ENCODE results near the gene BBLN. TPM values are rescaled to one million over a fixed set of nuclear protein-coding genes. Genes with fewer than 3 reads are reported as not detected.

Gene BBLN
- polyA plus RNA-seq, 6 donors from 2014 or later, result 74.7 to 98.3 (median 93.5) TPM

DNA sequence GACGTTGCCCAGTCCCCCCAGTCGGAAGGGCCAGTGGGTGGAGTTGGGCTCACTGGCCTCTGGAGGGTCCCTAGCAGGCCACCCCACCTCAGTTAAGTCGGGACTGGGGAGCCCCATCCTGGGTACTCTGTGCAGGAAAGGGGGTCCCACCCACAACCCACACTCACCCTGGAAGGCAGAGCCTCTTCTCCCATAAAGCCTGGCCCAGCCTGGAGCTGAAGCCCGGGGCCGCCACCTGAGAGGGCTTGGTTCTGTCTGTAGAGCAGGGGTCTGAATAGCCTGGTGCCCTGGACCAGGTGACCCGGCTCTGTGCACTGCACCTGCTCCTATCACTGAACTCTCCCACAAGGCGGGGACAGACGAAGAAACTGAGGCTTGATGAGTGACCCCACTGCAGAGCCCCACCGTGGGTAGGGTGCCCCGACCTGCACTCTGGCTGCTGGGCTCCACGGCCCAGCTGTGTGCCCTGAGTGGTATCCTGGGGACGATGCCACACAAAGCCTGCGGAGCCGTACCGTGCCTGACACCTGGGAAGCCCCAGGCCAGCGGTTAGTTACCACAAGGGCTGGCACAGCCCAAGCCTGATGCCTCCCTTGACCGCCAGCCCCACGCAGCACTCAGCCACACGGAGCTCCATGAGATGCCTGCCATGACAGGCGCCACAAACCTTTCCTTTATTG lies 39.9 kb upstream of the BBLN start:
- Mint-ChIP-seq H3K27me3 (no peaks in the 10 kb centered on the region), H3K36me3 (no peaks in the 10 kb centered on the region), H3K4me3 (no peak overlapping the region), H3K27ac (peak overlapping the region in 1 of 6 donors; percentile 65), H3K9me3 (no peaks in the 10 kb centered on the region), H3K4me1 (peaks cover 20 to 40% (median 32%) of the 10 kb centered on the region in 3 donors)
- ATAC-seq (ENCODE audit: low read depth in 2 of 2) (no peak), DNase-seq (no peak)

DNA sequence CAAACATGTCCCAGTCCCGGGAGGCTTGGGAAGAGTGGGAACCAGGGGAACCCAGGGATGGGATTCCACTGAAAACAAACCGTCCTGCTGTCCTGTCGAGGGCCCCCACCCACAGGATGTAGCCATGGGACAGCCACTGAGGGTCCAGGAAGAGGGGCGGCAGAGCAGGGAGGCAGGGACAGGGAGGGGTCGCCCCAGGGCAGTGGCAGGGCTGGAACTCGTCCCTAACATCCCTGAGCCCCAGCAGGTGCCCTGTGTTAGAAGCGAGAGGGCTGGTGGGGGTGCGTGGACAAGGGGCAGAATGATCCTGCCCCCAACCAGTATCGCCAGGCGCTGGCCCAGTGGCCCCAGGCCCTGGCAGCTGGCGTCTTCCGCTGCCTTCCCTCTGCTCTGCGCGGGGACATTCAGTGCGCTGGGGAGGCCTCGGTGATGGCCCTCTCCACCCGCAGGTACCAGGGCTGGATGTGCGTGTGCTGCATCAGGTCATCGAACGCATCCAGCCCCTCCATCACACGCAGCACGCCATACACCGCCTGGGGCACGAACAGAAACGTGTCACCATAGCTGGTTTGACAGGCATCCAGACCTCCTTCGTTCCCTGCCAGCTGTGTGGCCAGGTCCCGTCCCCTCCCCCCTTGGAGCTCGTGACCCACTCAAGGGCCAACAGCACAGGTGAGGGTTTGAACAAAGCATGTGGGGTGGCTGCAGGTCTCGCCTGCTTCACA lies 39.2 kb upstream of the BBLN start:
- Mint-ChIP-seq H3K4me3 (no peak overlapping the region), H3K36me3 (no peaks in the 10 kb centered on the region), H3K27ac (peak overlapping the region in 1 of 6 donors; percentile 65), H3K27me3 (no peaks in the 10 kb centered on the region), H3K9me3 (no peaks in the 10 kb centered on the region), H3K4me1 (peaks cover 21 to 40% (median 32%) of the 10 kb centered on the region in 3 donors)
- no peak for ATAC-seq (ENCODE audit: low read depth in 2 of 2)
- no peak for DNase-seq

- Mint-ChIP-seq H3K4me3 (no peak overlapping the region), H3K27ac (no peak overlapping the region), H3K9me3 (no peaks in the 10 kb centered on the region), H3K27me3 (no peaks in the 10 kb centered on the region), H3K4me1 (peaks cover 25 to 40% (median 32%) of the 10 kb centered on the region in 3 donors), H3K36me3 (no peaks in the 10 kb centered on the region)
- DNase-seq (no peak), ATAC-seq (ENCODE audit: low read depth in 2 of 2) (no peak)
These were observed 38.6 kb upstream of the BBLN start for GRCh38 chr9:128121466-128121810.

GRCh38 chr9:128121924-128122808 lies 37.9 kb upstream of the BBLN start:
- Mint-ChIP-seq H3K4me3 (peak overlapping the region in 1 of 8 donors; percentile 15), H3K27ac (no peak overlapping the region), H3K9me3 (no peaks in the 10 kb centered on the region), H3K36me3 (no peaks in the 10 kb centered on the region), H3K27me3 (no peaks in the 10 kb centered on the region), H3K4me1 (peaks cover 25 to 35% (median 30%) of the 10 kb centered on the region in 3 donors)
- DNase-seq (no peak), ATAC-seq (ENCODE audit: low read depth in 2 of 2) (no peak)

GRCh38 chr9:128122809-128123175 lies 37.3 kb upstream of the BBLN start:
- H3K36me3 Mint-ChIP-seq, result no peaks in the 10 kb centered on the region
- no peak overlapping the region for H3K4me3 Mint-ChIP-seq
- H3K27ac Mint-ChIP-seq, result no peak overlapping the region

GRCh38 chr9:128123451-128124080 lies 36.5 kb upstream of the BBLN start:
- DNase-seq, result no peak
- H3K9me3 Mint-ChIP-seq, result no peaks in the 10 kb centered on the region
- H3K27me3 Mint-ChIP-seq, result no peaks in the 10 kb centered on the region
- peaks cover 17 to 23% (median 19%) of the 10 kb centered on the region in 3 donors for H3K4me1 Mint-ChIP-seq
- no peaks in the 10 kb centered on the region for H3K36me3 Mint-ChIP-seq
- peak overlapping the region in 1 of 8 donors; percentile 55 for H3K4me3 Mint-ChIP-seq
- H3K27ac Mint-ChIP-seq, result peak overlapping the region in 1 of 6 donors; percentile 55
- ATAC-seq (ENCODE audit: low read depth in 2 of 2), result no peak

More at GRCh38 chr9:128122809-128123175, 37.3 kb upstream of the BBLN start:
- peaks cover 21 to 28% (median 25%) of the 10 kb centered on the region in 3 donors for H3K4me1 Mint-ChIP-seq
- no peaks in the 10 kb centered on the region for H3K9me3 Mint-ChIP-seq
- no peak for ATAC-seq (ENCODE audit: low read depth in 2 of 2)
- H3K27me3 Mint-ChIP-seq, result no peaks in the 10 kb centered on the region
- DNase-seq, result no peak

GRCh38 chr9:128124451-128124850 lies 35.6 kb upstream of the BBLN start:
- Mint-ChIP-seq H3K4me1 (peaks cover 23 to 29% (median 25%) of the 10 kb centered on the region in 3 donors), H3K9me3 (no peaks in the 10 kb centered on the region), H3K27me3 (no peaks in the 10 kb centered on the region), H3K4me3 (peak overlapping the region in 3 of 8 donors; percentile 47 to 64 (median 60)), H3K36me3 (no peaks in the 10 kb centered on the region), H3K27ac (no peak overlapping the region)
- DNase-seq (no peak), ATAC-seq (ENCODE audit: low read depth in 2 of 2) (no peak)

DNA sequence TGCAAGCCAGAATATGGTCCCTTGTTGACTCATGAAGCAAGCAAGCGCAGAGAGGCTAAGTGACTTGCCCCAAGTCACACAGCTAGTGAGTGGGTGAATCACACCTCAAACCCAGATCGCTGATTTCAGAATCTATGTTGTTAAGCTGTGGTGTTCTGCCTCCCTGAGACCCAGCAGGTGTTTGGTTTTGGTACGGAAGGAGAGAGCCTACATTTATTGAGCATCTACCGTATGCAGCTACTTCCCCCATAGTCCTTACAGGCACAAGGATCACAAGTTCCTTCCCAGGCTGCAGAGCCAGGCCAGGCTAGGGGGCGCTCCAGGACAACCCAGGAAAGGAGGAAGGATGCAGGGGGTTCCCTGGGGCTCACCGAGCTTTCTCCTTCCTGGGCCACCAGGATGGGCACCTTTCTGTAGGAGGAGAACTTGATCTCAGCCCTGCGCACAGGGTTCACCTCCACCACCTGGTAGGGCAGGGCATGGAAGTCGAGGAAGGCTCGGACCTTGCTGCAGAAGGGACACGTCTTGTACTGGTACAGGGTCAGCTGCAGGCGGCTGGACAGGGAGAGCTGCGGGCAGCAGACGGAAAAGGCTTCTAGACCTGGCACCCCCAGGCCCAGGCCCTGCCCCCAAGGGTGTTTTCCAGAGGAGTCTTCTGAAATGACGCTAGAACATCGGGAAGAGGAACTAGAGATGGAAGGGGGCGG lies 35.0 kb upstream of the BBLN start:
- ATAC-seq (ENCODE audit: low read depth in 2 of 2) (no peak), DNase-seq (no peak)
- peaks cover 26 to 35% (median 27%) of the 10 kb centered on the region in 3 donors for H3K4me1 Mint-ChIP-seq
- peak overlapping the region in 3 of 6 donors; percentile 52 to 98 (median 62) for H3K27ac Mint-ChIP-seq
- H3K4me3 Mint-ChIP-seq, result peak overlapping the region in 5 of 8 donors; percentile 32 to 95 (median 84)
- no peaks in the 10 kb centered on the region for H3K36me3 Mint-ChIP-seq
- H3K27me3 Mint-ChIP-seq, result no peaks in the 10 kb centered on the region
- H3K9me3 Mint-ChIP-seq, result no peaks in the 10 kb centered on the region

GRCh38 chr9:128125580-128126354 lies 34.3 kb upstream of the BBLN start:
- ATAC-seq (ENCODE audit: low read depth in 2 of 2), result no peak
- Mint-ChIP-seq H3K4me3 (peak overlapping the region; percentile 81 to 96 (median 87)), H3K27ac (peak overlapping the region in 4 of 6 donors; percentile 60 to 98 (median 76)), H3K27me3 (no peaks in the 10 kb centered on the region), H3K9me3 (no peaks in the 10 kb centered on the region), H3K4me1 (peaks cover 26 to 35% (median 27%) of the 10 kb centered on the region in 3 donors), H3K36me3 (no peaks in the 10 kb centered on the region)
- no peak for DNase-seq

GRCh38 chr9:128127568-128127989 lies 32.5 kb upstream of the BBLN start, which contains the start of gene PTGES2:
Gene PTGES2, minus strand, starts transcription at chr9:128127729. Its CDS starts 12 bp downstream, at chr9:128127717.
- Mint-ChIP-seq H3K36me3 (no peaks in the 10 kb centered on the region), H3K27ac (peak within 1 kb of the TSS; percentile 98 to 100 (median 100)), H3K9me3 (no peaks in the 10 kb centered on the region), H3K27me3 (peaks cover 0 to 4% (median 2%) of the 10 kb centered on the region in 3 donors), H3K4me1 (peaks cover 26 to 35% (median 27%) of the 10 kb centered on the region in 3 donors), H3K4me3 (peak within 1 kb of the TSS; percentile 93 to 100 (median 98))
- peak; percentile 73 for ATAC-seq (ENCODE audit: low read depth in 2 of 2)
- DNase-seq, result peak; percentile 87

GRCh38 chr9:128127990-128128835 lies 31.9 kb upstream of the BBLN start:
- Mint-ChIP-seq H3K9me3 (no peaks in the 10 kb centered on the region), H3K4me3 (peak overlapping the region; percentile 93 to 100 (median 98)), H3K36me3 (no peaks in the 10 kb centered on the region), H3K27ac (peak overlapping the region; percentile 98 to 100 (median 100)), H3K27me3 (peaks cover 4 to 11% (median 8%) of the 10 kb centered on the region in 3 donors), H3K4me1 (peaks cover 26 to 35% (median 27%) of the 10 kb centered on the region in 3 donors)
- ATAC-seq (ENCODE audit: low read depth in 2 of 2), result peak; percentile 76 to 77
- peak; percentile 92 for DNase-seq

Measured in naive B cell (primary cell).